ENCODE data around the gene DDR1.
A peak's percentile ranks its signal among the peaks of the same experiment; 100 is the strongest.
"Not testable (repeated sequence)": the region's sequence is repeated elsewhere in the genome, so short reads cannot be mapped to it uniquely, and the experiment has no call there.

The DDR1 gene

GRCh38 chr6:30891816-30892538 lies 7.7 kb downstream of the DDR1 start:
- FAIRE-seq (no peak), DNase-seq (ENCODE audit: insufficient read length, low spot score) (no peak)

GRCh38 chr6:30893001-30893591 lies 8.8 kb downstream of the DDR1 start:
- DNase-seq (ENCODE audit: insufficient read length, low spot score) (no peak), FAIRE-seq (peak; percentile 31)

DNA sequence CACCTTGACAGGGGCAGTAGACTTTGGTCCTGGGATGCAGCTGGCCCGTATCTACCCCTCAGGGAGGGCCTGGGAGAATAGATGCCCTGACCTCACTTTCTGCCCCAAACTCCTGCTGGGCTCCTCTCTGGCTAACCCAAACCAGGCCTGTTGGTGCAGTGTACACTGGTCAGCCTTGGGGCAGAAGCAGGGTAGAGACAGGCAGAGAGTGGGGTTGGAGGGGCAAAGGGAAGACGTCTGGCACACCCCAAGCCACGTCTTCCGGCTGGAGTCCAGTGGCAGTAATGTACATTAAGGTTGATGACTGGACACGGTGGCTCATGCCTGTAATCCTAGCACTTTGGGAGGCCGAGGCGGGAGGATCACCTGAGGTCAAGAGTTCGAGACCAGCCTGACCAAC lies 9.3 kb downstream of the DDR1 start:
- DNase-seq (ENCODE audit: insufficient read length, low spot score) (no peak), FAIRE-seq (no peak)

DNA sequence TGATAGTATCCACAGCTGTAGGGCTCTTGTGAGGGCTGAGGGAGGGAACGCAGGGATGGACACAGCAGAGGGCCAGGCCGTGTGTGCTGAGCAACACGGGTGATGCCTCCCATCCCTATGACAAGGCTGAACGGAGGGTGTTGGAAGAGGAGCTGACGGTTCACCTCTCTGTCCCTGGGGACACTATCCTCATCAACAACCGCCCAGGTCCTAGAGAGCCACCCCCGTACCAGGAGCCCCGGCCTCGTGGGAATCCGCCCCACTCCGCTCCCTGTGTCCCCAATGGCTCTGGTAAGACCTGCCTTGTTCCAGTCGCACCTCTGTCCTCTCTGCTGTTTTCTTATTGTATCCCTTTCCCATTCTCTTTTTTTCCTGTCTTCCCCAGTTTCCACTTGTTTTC lies 10.1 kb downstream of the DDR1 start:
- DNase-seq (ENCODE audit: insufficient read length, low spot score), result no peak
- FAIRE-seq, result no peak

DNA sequence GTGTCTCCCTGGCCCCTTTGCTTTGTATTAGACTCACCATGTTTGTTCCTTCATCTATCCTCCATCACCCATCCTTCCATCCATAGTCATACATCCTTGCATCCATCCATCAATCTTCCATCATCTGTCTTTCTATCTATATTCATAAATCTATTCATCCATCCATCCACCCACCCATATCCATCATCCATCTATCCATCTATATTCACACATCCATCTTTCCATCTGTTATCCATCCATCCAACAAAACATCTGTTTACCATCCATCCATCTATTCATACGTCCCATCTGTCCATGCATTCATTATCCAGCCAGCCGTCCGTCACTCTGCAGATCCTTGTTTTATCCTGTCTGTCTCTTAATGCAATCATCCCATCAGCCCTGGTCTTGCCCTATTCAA lies 10.6 kb downstream of the DDR1 start:
- DNase-seq (ENCODE audit: insufficient read length, low spot score), result no peak
- FAIRE-seq, result no peak

- DNase-seq (ENCODE audit: insufficient read length, low spot score) (no peak), FAIRE-seq (no peak)
These were observed 11.0 kb downstream of the DDR1 start for GRCh38 chr6:30895343-30895742.

GRCh38 chr6:30896541-30896940 lies 12.2 kb downstream of the DDR1 start:
- no peak for DNase-seq (ENCODE audit: insufficient read length, low spot score)
- no peak for FAIRE-seq

DNA sequence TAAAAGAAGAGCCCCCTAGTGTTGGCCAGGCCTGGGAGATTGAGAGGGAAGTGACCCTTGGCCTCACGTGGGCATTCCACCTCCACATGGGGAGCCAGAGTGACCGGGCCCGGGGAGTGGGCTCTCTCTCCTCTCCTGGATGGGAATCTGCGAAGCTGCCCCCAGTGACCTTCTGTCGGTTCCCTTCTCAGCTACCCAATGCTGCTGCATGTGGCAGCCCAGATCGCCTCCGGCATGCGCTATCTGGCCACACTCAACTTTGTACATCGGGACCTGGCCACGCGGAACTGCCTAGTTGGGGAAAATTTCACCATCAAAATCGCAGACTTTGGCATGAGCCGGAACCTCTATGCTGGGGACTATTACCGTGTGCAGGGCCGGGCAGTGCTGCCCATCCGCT lies 13.6 kb downstream of the DDR1 start:
- no peak for FAIRE-seq
- DNase-seq (ENCODE audit: insufficient read length, low spot score), result no peak

GRCh38 chr6:30898750-30899360 lies 14.5 kb downstream of the DDR1 start:
- no peak for DNase-seq (ENCODE audit: insufficient read length, low spot score)
- no peak for FAIRE-seq

DNA sequence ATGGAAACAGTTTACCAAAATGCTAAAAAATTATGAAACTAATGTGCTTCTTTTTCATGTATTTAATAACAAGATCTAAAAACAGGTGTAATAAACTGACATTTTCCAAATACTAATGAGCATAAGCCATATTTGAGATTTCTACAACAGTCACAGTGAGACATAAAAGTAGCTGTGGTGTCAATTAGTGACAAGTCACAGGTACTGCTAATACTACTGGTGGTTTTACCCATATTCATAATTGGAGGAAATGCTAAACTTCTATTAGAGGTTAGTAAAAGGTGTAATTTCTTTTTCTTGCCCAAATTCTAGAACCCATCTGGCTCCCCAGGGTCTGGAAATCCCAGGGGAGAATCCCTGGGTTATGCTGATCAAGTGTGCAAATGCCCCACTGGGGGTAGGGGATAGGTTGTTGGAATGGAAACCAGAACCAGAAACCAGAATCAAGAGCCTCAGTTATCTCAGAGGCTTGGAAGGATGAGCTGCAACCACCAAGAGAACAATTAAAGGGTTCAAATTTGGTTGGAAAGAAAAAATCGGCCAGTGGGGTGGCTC lies 16.6 kb downstream of the DDR1 start:
- FAIRE-seq, result no peak
- DNase-seq (ENCODE audit: insufficient read length, low spot score), result no peak

GRCh38 chr6:30901436-30901835 lies 17.1 kb downstream of the DDR1 start:
- FAIRE-seq, result no peak
- DNase-seq (ENCODE audit: insufficient read length, low spot score), result no peak

DNA sequence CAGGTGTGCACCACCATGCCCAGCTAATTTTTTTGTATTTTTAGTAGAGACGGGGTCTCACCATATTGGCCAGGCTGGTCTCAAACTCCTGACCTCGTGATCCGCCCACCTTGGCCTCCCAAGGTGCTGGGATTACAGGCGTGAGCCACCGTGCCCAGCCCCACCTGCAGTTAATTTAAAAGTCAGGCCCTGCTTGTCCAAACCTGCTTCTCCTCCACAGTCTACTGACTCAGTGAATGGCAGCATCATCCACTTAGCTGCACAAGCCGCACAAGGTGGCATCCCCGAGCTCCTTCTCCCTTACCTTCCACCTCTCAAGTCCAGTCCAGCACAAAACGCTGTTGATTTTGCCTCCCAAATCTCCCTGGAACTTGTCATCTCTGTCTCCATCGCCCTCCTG lies 17.9 kb downstream of the DDR1 start:
- not testable (repeated sequence) for FAIRE-seq; DNase-seq (ENCODE audit: insufficient read length, low spot score)

DNA sequence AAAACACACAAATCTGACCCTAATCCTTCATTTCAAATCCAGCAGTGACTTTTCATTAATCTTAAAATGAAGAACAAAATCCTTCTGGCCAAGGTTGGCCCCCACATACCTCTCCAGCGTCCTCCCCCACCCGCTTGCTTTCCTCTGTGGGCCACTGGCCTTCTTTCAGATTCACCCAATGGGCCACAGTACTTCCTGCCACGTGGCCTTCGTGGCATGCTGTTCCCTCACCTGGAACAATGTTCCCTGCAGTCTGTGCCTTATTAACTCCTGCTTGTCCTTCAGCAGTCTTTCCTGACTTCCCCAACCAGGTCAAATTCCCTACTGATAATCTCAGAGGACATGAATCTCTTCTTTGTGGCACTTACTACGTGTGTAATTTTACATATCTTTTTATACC lies 18.4 kb downstream of the DDR1 start:
- DNase-seq (ENCODE audit: insufficient read length, low spot score) (no peak), FAIRE-seq (no peak)

- no peak for FAIRE-seq
- DNase-seq (ENCODE audit: insufficient read length, low spot score), result no peak
These were observed 18.9 kb downstream of the DDR1 start for GRCh38 chr6:30903236-30903635.

DNA sequence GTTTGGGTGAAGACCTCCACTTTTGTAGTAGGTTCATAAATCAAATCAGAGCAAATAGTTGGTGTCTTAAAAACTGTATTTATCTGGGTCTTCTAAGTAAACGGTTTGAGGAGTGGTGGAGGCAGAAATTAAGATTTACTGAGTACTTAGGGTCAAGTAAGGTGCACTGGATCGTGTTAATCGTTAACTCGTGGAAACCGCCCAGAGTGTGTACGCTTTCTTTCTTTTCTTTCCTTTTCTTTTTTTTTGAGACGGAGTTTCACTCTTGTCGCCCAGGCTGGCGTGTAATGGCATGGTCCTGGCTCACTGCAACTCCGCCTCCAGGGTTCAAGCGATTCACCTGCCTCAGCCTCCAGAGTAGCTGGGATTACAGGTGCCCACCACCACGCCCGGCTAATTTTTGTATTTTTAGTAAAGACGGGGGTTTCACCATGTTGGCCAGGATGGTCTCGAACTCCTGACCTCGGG lies 23.0 kb downstream of the DDR1 start:
- not testable (repeated sequence) for FAIRE-seq; DNase-seq (ENCODE audit: insufficient read length, low spot score)

DNA sequence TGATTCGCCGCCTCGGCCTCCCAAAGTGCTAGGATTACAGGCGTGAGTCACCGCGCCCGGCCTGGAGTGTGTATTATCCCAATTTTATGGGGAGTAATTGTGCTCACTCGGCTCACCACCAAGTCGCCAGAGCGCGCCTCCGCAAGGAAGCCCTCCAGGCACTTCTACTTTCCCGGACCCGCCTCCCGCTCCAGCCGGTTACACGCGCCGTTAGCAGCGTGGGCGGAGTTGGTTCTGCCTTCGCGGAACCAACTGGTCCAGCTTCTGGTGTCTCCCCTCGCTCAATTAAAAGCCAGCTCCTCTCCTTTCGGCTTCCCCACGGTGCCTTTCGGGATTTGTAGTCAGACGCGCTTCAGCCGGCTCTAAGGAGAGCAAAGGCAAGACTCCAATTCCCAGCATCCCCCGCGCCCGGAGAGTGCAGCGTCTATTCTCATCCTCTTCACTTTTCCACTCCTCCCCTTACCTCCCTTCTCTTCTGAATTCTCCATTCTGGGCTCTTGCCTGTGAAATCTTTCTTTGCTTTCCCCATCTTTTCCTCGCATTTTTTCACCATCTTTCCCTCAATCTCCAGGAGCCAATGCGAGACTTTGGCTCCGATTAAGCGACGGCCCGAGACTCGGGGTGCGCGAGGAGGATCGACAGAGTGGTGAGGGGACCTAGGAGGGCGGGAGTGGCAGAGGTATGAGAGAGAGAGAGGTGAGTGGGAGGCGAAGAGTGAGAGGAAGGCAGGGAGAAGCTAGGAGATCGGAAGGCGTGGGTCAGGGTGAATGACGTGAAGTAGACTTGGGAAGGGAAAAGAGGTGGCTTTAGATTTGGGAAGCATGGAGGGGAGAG lies 23.7 kb downstream of the DDR1 start, which contains the start of gene GTF2H4:
Gene GTF2H4 (plus strand): TSS at position 450 of the 834 bp plus-strand sequence.
- peak; percentile 97 for DNase-seq (ENCODE audit: insufficient read length, low spot score)
- peak; percentile 89 for FAIRE-seq

DNA sequence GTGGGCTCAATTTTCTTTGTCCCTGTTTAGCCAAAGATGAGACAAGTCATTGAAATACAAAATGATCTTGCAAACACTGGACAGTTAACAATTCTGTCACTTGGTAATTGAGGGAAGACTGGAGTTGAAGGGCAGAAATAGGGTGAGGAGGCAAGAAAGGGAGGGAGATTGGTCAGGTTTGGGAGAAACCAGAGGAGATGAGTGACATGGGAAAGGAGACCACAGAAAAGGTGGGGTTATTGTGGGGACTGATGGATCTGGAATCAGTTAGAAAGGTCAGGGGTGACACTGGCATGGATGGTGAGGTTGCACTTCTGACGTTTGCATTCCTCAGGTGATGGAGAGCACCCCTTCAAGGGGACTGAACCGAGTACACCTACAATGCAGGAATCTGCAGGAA lies 24.4 kb downstream of the DDR1 start:
- no peak for FAIRE-seq
- DNase-seq (ENCODE audit: insufficient read length, low spot score), result no peak

DNA sequence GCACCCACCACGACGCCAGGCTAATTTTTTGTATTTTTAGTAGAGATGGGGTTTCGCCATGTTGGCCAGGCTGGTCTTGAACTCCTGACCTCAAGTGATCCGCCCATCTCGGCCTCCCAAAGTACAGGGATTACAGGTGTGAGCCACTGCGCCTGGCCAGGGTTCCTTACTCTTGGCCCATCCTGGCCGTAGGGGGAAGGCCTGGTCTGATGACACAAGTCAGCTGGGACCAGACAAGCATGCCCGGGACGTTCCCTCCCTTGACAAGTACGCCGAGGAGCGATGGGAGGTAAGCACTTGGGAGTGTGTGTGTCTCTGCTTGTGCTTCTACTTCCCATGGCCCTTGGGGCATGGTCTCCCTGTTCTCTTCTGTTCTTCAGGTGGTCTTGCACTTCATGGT lies 26.2 kb downstream of the DDR1 start:
- not testable (repeated sequence) for DNase-seq (ENCODE audit: insufficient read length, low spot score); FAIRE-seq

DNA sequence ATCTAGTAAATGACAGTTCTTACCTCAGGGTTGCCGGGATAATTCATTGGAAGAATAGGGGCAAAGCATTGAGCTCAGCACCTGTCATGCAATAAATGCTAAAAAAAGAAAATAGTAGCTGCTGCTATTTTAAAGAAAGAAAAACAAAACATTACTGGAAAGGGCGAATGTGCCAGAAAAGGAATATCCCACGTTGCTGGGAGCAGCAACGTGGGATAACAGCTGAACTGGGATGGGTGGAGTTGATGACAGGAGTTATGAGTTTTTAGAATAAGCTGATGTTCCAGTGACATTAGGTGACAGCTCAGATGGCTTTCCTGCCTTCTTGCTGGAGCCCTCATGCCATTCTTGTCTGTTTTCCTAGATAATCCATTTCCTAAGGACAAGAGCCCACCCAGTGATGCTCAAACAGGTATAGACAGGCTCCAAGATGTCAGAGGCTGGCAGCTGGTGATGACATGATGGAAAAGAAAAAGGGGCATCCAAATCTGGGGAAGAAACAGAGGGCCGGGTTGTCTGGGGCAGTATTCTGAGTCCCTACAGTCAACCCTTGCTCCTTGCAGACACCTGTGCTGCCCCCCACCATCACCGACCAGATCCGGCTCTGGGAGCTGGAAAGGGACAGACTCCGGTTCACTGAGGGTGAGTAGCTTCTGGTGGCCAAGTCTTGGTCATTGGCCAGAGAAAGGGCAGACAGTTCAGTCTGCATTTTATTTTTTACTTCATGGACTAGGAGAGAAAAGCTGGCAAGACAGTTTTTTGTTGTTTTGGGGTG lies 28.6 kb downstream of the DDR1 start:
- DNase-seq (ENCODE audit: insufficient read length, low spot score), result no peak
- no peak for FAIRE-seq

GRCh38 chr6:30913721-30914075 lies 29.4 kb downstream of the DDR1 start:
- DNase-seq (ENCODE audit: insufficient read length, low spot score) (no peak), FAIRE-seq (no peak)
